Neuronal stem cell (in vitro differentiated cells): ENCODE results near the gene AGBL4.

ENCODE experiments used
- DNase-seq: peaks from one replicate; pipeline ENCODE4 v3.0.0-alpha.2; 2013; ENCODE audit warnings: low spot score
- H2AFZ ChIP-seq: one replicate; pipeline ENCODE4 v1.6.1; 2013; ENCODE audit warnings: mild to moderate bottlenecking, low read length, inconsistent platforms
- H2AK5ac ChIP-seq: 2 replicates; pipeline ENCODE4 v1.6.1; 2013; ENCODE audit warnings: low read depth, mild to moderate bottlenecking, inconsistent platforms, low read length, moderate library complexity, mixed read lengths
- H2BK120ac ChIP-seq: 2 replicates; pipeline ENCODE4 v1.6.1; 2013; ENCODE audit warnings: low read depth, mild to moderate bottlenecking, inconsistent platforms, low read length, moderate library complexity, mixed read lengths
- H2BK12ac ChIP-seq: one replicate; pipeline ENCODE4 v1.6.1; 2013; ENCODE audit warnings: low read length, inconsistent platforms
- H2BK15ac ChIP-seq: 2 replicates; pipeline ENCODE4 v1.6.1; 2013; ENCODE audit warnings: mild to moderate bottlenecking, low read length, inconsistent platforms, mixed read lengths
- H2BK5ac ChIP-seq: one replicate; pipeline ENCODE4 v1.6.1; 2013; ENCODE audit warnings: inconsistent platforms, mild to moderate bottlenecking, low read length, moderate library complexity
- H3K14ac ChIP-seq: one replicate; pipeline ENCODE4 v1.6.1; 2013; ENCODE audit warnings: low read length, inconsistent platforms
- H3K18ac ChIP-seq: 2 replicates; pipeline ENCODE4 v1.6.1; 2013; ENCODE audit warnings: low read length, inconsistent platforms
- H3K23ac ChIP-seq: 2 replicates; pipeline ENCODE4 v1.6.1; 2013; ENCODE audit warnings: low read depth, mild to moderate bottlenecking, mixed read lengths, low read length, inconsistent platforms; ENCODE audit not compliant: poor library complexity
- H3K27ac ChIP-seq: replicated peaks from 3 replicates; pipeline ENCODE4 v1.5.1; 2013; ENCODE audit warnings: low read length, inconsistent platforms
- H3K27me3 ChIP-seq, 3 experiments: 2 replicates each; pipeline ENCODE4 v1.6.1; 2013; ENCODE audit warnings: low read length in 3 of 3, mild to moderate bottlenecking in 2 of 3, inconsistent platforms in 1 of 3, low read depth in 1 of 3, mixed read lengths in 1 of 3, moderate library complexity in 1 of 3; ENCODE audit not compliant: control insufficient read depth in 3 of 3, insufficient read depth in 3 of 3
- H3K36me3 ChIP-seq, 2 donors: replicated peaks in 1 of 2; 2 replicates each; pipeline ENCODE4 v1.6.1; 2013; ENCODE audit warnings: low read length in 2 of 2; ENCODE audit not compliant: control insufficient read depth in 2 of 2, insufficient read depth in 2 of 2
- H3K4ac ChIP-seq: 2 replicates; pipeline ENCODE4 v1.6.1; 2013; ENCODE audit warnings: inconsistent platforms, mild to moderate bottlenecking, low read length, moderate library complexity
- H3K4me1 ChIP-seq, 2 donors: 1 replicate in 1 of 2; 2 replicates in 1 of 2; pipeline ENCODE4 v1.6.1; 2013; ENCODE audit warnings: low read length in 2 of 2, low read depth in 1 of 2; ENCODE audit not compliant: control insufficient read depth in 2 of 2, insufficient read depth in 1 of 2
- H3K4me2 ChIP-seq: one replicate; pipeline ENCODE4 v1.6.1; 2013; ENCODE audit warnings: mild to moderate bottlenecking, low read length, inconsistent platforms; ENCODE audit not compliant: insufficient read depth, poor library complexity, severe bottlenecking
- H3K4me3 ChIP-seq, 2 donors: 2 replicates each; pipeline ENCODE4 v1.5.1; 2013; ENCODE audit warnings: low read length in 2 of 2, mild to moderate bottlenecking in 2 of 2, inconsistent platforms in 1 of 2, moderate library complexity in 1 of 2
- H3K79me1 ChIP-seq: one replicate; pipeline ENCODE4 v1.6.1; 2013; ENCODE audit warnings: low read depth, mild to moderate bottlenecking, inconsistent platforms, low read length, moderate library complexity
- H3K9ac ChIP-seq: one replicate; pipeline ENCODE4 v1.6.1; 2013; ENCODE audit warnings: mild to moderate bottlenecking, low read depth, low read length, inconsistent platforms; ENCODE audit not compliant: poor library complexity
- H3K9me3 ChIP-seq, 2 donors: replicated peaks in 1 of 2; 2 replicates each; pipeline versions ENCODE3 to v1.6.1; 2013; ENCODE audit warnings: low read length in 2 of 2, mild to moderate bottlenecking in 2 of 2, inconsistent platforms in 1 of 2, low read depth in 1 of 2, mixed read lengths in 1 of 2, moderate library complexity in 1 of 2; ENCODE audit not compliant: control insufficient read depth in 2 of 2, insufficient read depth in 1 of 2
- H4K8ac ChIP-seq: one replicate; pipeline ENCODE4 v1.6.1; 2013; ENCODE audit warnings: low read depth, mild to moderate bottlenecking, inconsistent platforms, low read length, moderate library complexity
- H4K91ac ChIP-seq: one replicate; pipeline ENCODE4 v1.6.1; 2013; ENCODE audit warnings: low read length, low read depth, mild to moderate bottlenecking, inconsistent platforms; ENCODE audit not compliant: poor library complexity
- WGBS, 2 donors: extraction: QIAGEN DNeasy Blood & Tissue Kit; methylation state at CpG; one replicate each; pipeline ENCODE4 v1.1.7; 2013; ENCODE audit warnings: missing lambda C conversion rate in 2 of 2, mixed read lengths in 1 of 2; ENCODE audit not compliant: insufficient read length in 2 of 2, insufficient replicate concordance in 1 of 2; ENCODE audit errors: extremely low coverage in 2 of 2; 5-methylcytosine and 5-hydroxymethylcytosine counted together

AGBL4 gene

DNA sequence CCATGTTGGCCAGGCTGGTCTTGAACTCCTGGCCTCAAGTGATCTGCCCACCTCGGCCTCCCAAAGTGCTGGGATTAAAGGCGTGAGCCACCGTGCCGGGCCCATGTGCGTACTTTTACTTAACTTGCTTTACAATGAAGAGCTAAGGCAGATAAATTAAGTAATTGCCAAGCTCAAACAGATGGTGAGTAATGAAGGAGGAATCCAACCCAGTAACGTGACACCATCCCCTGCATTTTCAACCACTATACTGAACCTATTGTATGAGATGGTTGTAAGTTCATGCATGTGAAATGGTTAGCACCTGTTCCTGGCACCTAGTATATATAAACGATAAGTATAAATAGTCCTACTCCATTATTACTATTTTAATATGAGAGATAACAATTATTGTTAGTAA lies 659.1 kb downstream of the AGBL4 start:
- H4K91ac ChIP-seq: no peak overlapping the region
- no peak overlapping the region for H4K8ac ChIP-seq
- no peak overlapping the region for H3K18ac ChIP-seq
- H2BK5ac ChIP-seq: no peak overlapping the region
- no peaks in the 10 kb centered on the region for H3K36me3 ChIP-seq
- no peak overlapping the region for H3K23ac ChIP-seq
- H3K9me3 ChIP-seq: no peaks in the 10 kb centered on the region
- H2BK15ac ChIP-seq: no peak overlapping the region
- no peak overlapping the region for H2BK12ac ChIP-seq
- H3K4me1 ChIP-seq: no peaks in the 10 kb centered on the region
- H3K4me2 ChIP-seq: no peak overlapping the region
- no peak overlapping the region for H3K14ac ChIP-seq
- no peaks in the 10 kb centered on the region for H3K27me3 ChIP-seq
- H2AFZ ChIP-seq: no peak overlapping the region
- no peak for DNase-seq
- H2BK120ac ChIP-seq: no peak overlapping the region
- H3K27ac ChIP-seq: no peak overlapping the region
- no CpG with 5 or more reads among the region's 7 CpGs for WGBS, 2 donors
- H3K4me3 ChIP-seq: no peak overlapping the region
- H2AK5ac ChIP-seq: no peak overlapping the region
- H3K9ac ChIP-seq: no peak overlapping the region
- H3K79me1 ChIP-seq: no peaks in the 10 kb centered on the region
- H3K4ac ChIP-seq: no peak overlapping the region

DNA sequence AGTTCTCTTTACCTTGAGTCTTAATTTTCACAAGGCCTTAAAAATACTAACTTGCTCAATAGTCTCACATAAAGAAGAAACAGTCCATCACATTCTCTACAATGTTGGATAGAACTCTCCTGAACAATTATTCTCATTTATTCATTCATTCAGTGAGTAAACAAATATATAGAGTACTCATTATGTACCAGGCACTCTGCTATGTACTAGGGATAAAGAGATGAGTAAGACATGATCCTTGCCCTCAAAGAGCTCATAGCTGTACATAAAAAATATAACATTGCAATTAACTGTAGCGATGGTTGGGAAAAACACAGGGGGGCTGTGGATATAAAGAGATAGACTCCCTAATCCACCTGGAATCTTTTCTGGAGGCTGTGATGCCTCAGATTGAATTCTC lies 660.1 kb downstream of the AGBL4 start:
- Histone ChIP-seq H3K4me1 (no peaks in the 10 kb centered on the region), H3K27ac (no peak overlapping the region)

GRCh38 chr1:49358036-49358435 lies 665.7 kb downstream of the AGBL4 start:
- Histone ChIP-seq H3K27ac (no peak overlapping the region), H3K4me1 (no peaks in the 10 kb centered on the region), H3K9ac (no peak overlapping the region), H2BK5ac (no peak overlapping the region), H3K14ac (no peak overlapping the region), H2BK12ac (no peak overlapping the region), H3K79me1 (no peaks in the 10 kb centered on the region), H3K4ac (no peak overlapping the region), H4K8ac (no peak overlapping the region), H3K27me3 (no peaks in the 10 kb centered on the region), H3K4me3 (no peak overlapping the region), H3K23ac (no peak overlapping the region), H3K4me2 (no peak overlapping the region), H2AFZ (no peak overlapping the region), H3K9me3 (no peaks in the 10 kb centered on the region), H2AK5ac (no peak overlapping the region), H3K36me3 (no peaks in the 10 kb centered on the region), H2BK120ac (no peak overlapping the region), H3K18ac (no peak overlapping the region), H2BK15ac (no peak overlapping the region), H4K91ac (no peak overlapping the region)
- WGBS, 2 donors: no CpG with 5 or more reads among the region's 1 CpG
- no peak for DNase-seq

More for the DNA sequence above, 660.1 kb downstream of the AGBL4 start:
- Histone ChIP-seq H3K9me3 (no peaks in the 10 kb centered on the region), H3K4me2 (no peak overlapping the region), H4K91ac (no peak overlapping the region), H4K8ac (no peak overlapping the region), H3K36me3 (no peaks in the 10 kb centered on the region), H3K23ac (no peak overlapping the region), H3K14ac (no peak overlapping the region), H2AFZ (no peak overlapping the region), H2BK12ac (no peak overlapping the region), H3K18ac (no peak overlapping the region), H3K4ac (no peak overlapping the region), H2BK120ac (no peak overlapping the region), H2AK5ac (no peak overlapping the region), H3K9ac (no peak overlapping the region), H3K79me1 (no peaks in the 10 kb centered on the region), H3K4me3 (no peak overlapping the region), H2BK15ac (no peak overlapping the region), H3K27me3 (no peaks in the 10 kb centered on the region), H2BK5ac (no peak overlapping the region)
- no CpG with 5 or more reads among the region's 1 CpG for WGBS, 2 donors
- DNase-seq: no peak

GRCh38 chr1:49356594-49356993 lies 667.2 kb downstream of the AGBL4 start:
- Histone ChIP-seq H3K4me3 (no peak overlapping the region), H2AFZ (no peak overlapping the region), H3K4me1 (no peaks in the 10 kb centered on the region), H3K36me3 (no peaks in the 10 kb centered on the region), H2BK15ac (no peak overlapping the region), H3K14ac (no peak overlapping the region), H3K27me3 (no peaks in the 10 kb centered on the region), H3K23ac (no peak overlapping the region), H3K9me3 (no peaks in the 10 kb centered on the region), H3K9ac (no peak overlapping the region), H3K4ac (no peak overlapping the region), H4K8ac (no peak overlapping the region), H3K27ac (no peak overlapping the region), H2BK12ac (no peak overlapping the region), H2AK5ac (no peak overlapping the region), H3K79me1 (no peaks in the 10 kb centered on the region), H3K18ac (no peak overlapping the region), H3K4me2 (no peak overlapping the region), H4K91ac (no peak overlapping the region), H2BK120ac (no peak overlapping the region), H2BK5ac (no peak overlapping the region)
- no peak for DNase-seq
